Left kidney (tissue), 2 donors: ENCODE data around the gene SLC30A1. TPM values are rescaled to one million over a fixed set of nuclear protein-coding genes. Genes with fewer than 3 reads are reported as not detected.
"Not testable (repeated sequence)": the region's sequence is repeated elsewhere in the genome, so short reads cannot be mapped to it uniquely, and the experiment has no call there.

ENCODE experiments used
- DNase-seq: peaks from one replicate; pipeline ENCODE4 v3.0.0-alpha.2; 2013
- polyA plus RNA-seq: library from polyadenylated mRNA; unstranded; fragments of 120-200 nt; gene quantifications from one replicate; pipeline ENCODE4 v1.2.1, GENCODE V29; 2013; ENCODE audit not compliant: insufficient read length

Gene SLC30A1
- polyA plus RNA-seq, 1 donor, result 36.6 TPM

DNA sequence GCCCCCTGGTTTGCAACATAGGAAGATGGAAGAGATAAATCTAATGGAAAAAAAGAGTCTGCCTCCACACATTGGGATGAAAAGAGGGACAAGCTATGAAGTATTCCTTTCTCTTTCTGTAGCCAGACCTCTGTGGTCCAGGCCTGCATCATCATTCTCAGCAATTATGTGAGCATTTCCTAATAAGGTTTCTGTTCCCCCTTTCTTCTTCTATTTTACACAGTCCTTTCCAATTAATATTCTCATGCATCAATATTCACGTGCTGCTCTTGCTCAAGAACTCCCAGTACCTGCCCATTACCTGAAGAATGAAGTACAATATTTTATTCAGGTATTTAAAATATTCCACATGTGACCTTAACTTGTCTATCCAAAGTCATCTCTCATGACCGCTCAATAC is 8.2 kb upstream of the SLC30A1 start:
- DNase-seq, result no peak

DNA sequence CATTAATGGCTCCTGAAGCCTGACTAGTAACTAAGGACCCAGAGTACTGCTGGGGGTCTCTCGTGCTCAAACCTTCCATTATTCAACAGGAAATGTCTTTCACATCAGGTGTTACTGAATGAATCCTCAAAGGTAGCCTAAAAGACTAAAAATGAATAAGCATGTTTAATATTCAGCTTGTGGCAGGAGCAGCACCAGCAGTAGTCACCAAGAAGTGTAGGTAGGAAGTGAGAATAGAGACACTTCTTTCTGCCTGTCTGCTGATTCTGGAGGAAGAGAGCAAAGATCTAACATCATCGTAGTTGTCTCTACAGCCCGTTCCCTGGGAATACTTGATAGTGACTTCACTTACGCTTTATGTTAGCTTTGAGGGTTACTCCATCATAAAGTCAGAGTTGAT is 7.6 kb upstream of the SLC30A1 start:
- no peak for DNase-seq

DNA sequence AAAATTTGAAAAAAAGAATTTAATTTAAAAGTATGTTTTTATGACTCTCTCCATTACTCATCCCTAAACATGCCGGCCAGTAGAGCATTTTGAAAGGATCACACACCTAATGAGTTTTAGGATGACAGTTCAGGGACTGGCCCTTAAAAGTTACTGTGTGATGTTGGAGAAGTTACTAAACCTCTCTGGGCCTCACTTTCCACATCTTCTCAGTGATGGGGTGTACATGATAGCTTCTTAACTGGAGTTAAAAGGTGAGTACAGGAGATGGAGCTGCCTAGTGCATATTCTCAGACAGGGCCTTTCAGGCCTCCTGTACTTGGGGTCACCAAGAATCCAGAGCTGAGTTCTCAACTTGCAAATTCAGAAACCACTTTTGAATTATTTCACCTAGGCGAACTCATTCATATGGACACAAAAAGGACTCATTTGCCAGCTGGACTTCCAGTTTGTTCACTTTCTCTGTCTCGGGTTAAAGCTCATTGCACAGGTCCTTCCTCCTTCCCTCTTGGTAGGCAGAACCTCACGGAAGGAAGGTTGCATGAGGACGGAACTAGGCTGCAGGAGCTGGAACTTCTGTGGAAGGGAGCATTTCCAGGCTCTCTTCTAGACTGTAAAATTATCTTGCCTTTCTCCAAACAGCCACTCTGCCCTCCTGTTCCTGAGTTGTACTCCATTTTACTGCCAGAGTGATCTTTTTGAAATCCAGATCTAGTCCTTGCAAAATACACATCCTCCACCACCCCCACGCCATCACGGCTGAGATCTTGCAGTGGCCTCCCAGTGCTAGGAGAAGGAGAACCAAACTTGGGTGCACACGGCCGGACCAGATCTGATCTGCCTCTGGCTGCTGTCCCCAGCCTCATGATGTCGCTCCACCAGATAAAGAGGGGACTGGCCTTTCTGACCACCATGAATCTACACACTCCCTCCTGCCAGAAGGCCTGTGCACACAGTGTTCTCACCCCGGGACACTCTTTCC is 4.3 kb upstream of the SLC30A1 start:
- no peak for DNase-seq

- no peak for DNase-seq
These were observed 2.6 kb upstream of the SLC30A1 start for GRCh38 chr1:211581526-211581925.

GRCh38 chr1:211580303-211580687 is 1.3 kb upstream of the SLC30A1 start:
- DNase-seq, result no peak

DNA sequence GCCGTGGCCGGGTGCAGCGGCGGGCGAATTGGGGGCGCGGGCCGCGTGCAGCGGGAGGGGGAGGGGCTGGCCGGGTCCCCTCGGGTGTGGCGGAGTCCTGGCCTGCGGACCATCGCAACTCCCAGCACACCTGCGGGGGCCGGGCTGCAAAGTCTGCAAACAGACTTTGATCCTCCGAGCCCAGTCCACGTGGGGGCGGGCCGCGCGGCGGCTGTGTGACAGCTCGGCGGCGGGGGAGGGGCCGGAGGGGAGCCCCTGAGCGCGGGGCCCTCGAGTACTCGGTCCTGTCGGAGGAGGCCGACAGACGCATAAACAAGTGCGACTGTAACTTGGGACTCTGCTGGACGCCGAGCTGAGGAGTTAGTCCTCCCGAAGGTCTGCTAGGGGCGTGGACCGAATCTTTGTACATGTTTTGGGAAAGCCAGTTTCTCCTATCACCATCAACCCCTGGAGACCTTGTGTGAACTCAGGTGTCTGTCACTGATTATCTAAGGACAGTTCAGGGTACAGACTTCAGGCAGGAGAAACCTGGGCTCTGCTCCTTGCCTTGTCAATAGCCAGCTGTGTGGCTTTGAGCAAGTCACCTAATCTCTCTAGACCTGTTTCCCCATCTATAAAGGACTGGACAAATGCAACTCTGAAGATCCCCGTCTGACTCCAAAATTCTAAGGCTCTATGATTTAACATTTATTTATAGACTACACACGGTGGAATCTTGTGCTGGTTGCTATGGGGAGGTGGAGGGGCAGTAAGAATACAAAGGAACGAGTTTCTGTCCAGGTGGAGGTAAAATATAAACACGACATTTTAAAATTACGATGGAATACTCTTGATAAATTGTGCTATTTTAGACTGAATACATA is 710 bp upstream of the SLC30A1 start:
- peak; percentile 65 for DNase-seq

DNA sequence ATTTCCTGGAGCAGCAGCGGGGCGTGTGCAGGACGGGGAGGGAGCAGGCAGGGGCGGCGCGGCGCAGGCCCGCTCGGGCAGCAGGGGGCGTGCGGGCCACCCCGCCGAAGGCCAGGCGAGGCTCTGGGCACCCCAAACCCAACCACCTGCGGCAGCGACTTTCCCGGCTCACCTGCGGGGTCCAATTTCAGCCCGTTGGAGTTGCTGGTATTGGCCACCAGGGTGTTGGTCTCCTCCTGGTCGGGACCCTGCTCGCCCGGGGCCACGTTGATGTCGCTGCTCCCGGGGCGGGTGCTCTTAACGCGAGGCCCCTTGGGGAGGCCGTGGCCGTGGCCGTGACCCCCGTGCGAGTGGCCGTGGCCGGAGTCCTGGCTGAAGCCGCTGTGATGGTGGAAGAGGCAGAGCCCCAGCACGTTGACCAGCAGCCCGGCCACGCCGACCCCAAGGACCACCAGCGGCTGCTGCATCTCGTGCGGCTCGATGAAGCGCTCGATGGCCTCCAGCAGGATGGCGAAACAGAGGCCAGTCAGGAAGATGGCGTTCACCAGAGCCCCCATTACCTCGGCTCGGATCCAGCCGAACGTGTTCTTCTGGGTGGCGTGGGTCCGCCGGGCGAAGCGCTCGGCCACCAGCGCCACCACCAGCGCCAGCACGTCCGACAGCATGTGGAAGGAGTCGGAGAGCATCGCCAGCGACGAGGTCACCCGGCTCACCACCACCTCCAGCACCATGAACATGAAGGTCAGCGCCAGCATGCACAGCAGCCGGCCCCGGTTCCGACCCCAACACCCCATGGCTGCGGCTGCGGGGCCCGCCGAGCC is 932 bp downstream of the SLC30A1 start:
- DNase-seq, result peak; percentile 57

DNA sequence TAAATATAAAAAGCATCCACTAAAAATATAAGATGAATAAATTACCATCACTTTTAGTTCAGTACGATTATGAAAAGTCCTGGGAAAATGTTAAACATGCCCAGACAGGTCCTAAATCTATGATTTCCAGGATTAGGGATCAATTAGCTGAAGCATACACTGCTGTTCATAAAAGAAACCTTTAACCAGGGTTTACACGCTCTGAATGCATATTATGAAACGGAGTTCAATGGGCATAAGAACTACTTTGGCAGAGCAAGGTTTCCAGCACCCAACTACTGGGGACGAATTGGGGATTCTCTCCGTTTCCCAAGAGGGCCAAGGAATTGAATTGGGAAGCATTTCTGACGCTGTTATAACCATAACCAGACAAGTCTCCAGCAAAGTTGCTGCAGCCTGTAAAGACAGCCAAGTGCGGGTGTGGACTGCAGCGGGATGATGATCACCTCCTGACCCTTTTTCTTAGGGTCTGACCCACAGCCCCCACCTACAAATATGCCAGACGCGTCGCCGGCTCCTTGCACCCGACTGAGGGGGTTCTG is 1.6 kb downstream of the SLC30A1 start:
- peak; percentile 15 for DNase-seq

- no peak for DNase-seq
These were observed 2.2 kb downstream of the SLC30A1 start for GRCh38 chr1:211576717-211577116.

- DNase-seq, result no peak
These were observed 4.3 kb downstream of the SLC30A1 start for GRCh38 chr1:211574705-211575104.

GRCh38 chr1:211571998-211572397 is 7.0 kb downstream of the SLC30A1 start:
- DNase-seq, result no peak

GRCh38 chr1:211570378-211570777 is 8.6 kb downstream of the SLC30A1 start:
- DNase-seq, result not testable (repeated sequence)

GRCh38 chr1:211566431-211567025 is 12.4 kb downstream of the SLC30A1 start:
- DNase-seq, result no peak

DNA sequence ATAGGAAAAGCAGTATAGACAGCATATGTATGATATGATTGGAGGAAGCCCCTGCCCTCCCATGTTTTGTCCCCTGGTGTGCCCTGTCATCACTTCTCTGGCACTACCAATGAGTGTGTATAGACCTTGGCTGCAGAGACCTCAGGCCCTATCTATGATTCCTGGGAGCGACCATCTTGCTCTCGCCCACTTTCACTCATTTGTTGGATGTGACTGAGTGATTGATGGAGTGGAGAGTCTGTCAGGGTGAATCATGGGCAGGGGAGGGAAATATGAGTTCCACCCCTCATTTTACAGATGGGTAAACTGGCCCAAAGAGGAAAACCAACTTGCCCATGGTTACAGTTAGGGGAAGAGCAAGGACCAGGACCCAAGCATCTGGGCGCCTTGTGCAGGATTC is 14.9 kb downstream of the SLC30A1 start:
- no peak for DNase-seq

- no peak for DNase-seq
These were observed 19.5 kb downstream of the SLC30A1 start for GRCh38 chr1:211559222-211560010.

GRCh38 chr1:211557894-211558625 is 20.9 kb downstream of the SLC30A1 start:
- DNase-seq, result no peak

- no peak for DNase-seq
These were observed 25.4 kb downstream of the SLC30A1 start for GRCh38 chr1:211553549-211553948.

DNA sequence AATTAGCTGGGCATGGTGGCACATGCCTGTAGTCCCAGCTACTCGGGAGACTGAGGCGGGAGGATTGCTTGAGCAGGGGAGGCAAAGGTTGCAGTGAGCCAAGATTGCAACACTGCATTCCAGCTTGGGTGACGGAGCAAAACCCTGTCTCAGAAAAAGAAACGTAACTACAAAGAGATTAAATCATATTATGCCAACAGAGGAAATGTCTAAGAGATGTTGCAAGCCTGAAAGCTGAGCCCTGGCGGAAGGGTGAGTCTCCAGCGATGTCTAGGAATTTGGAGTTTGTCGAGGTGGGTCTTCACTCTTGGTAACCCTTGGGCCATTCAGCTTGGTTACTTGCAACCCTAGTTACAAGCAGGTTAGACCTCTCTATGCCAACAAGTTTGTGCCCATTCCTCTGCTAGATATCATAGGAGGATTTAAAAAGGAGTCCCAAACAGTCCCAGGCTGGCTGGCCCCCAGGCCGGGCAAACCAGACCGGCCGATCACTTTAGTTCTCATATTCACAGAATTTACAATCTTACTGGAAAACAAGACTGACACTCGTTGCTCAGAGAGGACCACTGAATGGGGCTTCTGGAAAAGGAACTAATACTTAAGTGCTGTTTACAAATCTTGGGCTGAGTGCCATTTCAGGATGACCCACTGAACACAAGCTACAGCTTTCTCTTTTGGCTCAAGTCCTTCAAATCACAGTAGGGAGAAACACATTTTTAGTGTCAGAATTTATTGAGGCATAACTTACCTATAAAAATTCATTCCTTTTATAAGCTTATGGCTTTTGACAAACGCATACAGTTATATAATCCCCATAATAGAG is 27.1 kb downstream of the SLC30A1 start:
- no peak for DNase-seq
